OCI-LY3 (cell line): ENCODE results near the gene ACO1.

Source experiments
- CTCF ChIP-seq: fragments of 200-600, 300-600 bp; sonication (generic); IDR thresholded peaks from 2 replicates; pipeline ENCODE4 v1.5.1; 2014; ENCODE audit warnings: antibody characterized with exemption, low read length, low read depth
- EZH2phosphoT487 ChIP-seq: fragments of 200-600 bp; shearing (Covaris generic); IDR thresholded peaks from 2 replicates; pipeline ENCODE4 v1.6.1; 2018; ENCODE audit warnings: antibody characterized with exemption, mixed run types, low read depth

GRCh38 chr9:32486839-32487562 lies 102.6 kb downstream of the ACO1 start:
- TF ChIP-seq CTCF = no peak
- no peak for TF ChIP-seq EZH2phosphoT487
